ENCODE data around the gene CDH23.

DNA sequence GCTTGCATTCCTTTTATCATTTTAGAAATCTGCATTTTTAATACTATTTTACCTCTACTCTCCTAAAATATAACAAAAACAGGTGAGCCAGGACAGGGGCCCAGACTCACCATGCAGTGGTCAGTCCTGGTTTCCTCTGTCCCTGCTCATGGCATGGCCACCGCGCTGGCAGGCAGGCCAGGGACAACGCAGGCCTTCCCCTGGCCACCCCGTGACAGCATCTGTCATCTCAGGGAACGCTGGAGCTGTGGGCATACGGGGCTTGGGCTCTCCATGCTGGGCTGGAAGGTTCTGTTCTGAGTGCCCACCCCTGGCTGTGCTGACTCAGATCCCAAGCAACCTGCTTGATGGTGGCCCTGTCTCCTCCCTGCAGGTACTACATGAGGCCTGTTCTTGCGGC, 35.1 kb upstream of the CDH23 start:
- TF ChIP-seq FOXA1 (IDR thresholded peaks at IDR 0.05) (no peak), BHLHE40 (IDR thresholded peaks at IDR 0.05; ENCODE audit: borderline replicate concordance) (no peak), PKNOX1 (IDR thresholded peaks at IDR 0.05) (no peak), SP1 (IDR thresholded peaks at IDR 0.05) (no peak), FOXM1 (IDR thresholded peaks at IDR 0.05; ENCODE audit: borderline replicate concordance) (no peak), L3MBTL2 (conservative IDR thresholded peaks at IDR 0.05) (no peak), SUZ12 (IDR thresholded peaks at IDR 0.05) (no peak), FOXK2 (IDR thresholded peaks at IDR 0.05) (no peak), LEF1 (IDR thresholded peaks at IDR 0.05; ENCODE audit: borderline replicate concordance) (no peak), ELF4 (IDR thresholded peaks at IDR 0.05) (no peak), ARNT (IDR thresholded peaks at IDR 0.05) (no peak), NFRKB (IDR thresholded peaks at IDR 0.05) (no peak)

Data from HEK293T (cell line).